Esophagus muscularis mucosa (tissue), 4 donors: ENCODE data around the gene HPX.

ENCODE experiments used
- EP300 ChIP-seq: sonication (generic); formaldehyde crosslinking; IDR thresholded peaks from one replicate; pipeline ENCODE4 v1.6.1; 2017; ENCODE audit warnings: antibody characterized with exemption
- POLR2A ChIP-seq: fragments of 450-650 bp; IDR thresholded peaks from one replicate; pipeline ENCODE4 v1.6.1; 2017; ENCODE audit warnings: antibody characterized with exemption, moderate library complexity, mild to moderate bottlenecking, low read depth
- POLR2AphosphoS5 ChIP-seq, 2 donors: sonication (generic); formaldehyde crosslinking; IDR thresholded peaks; one replicate each; pipeline ENCODE4 v1.6.1; 2017; ENCODE audit warnings: antibody characterized with exemption in 2 of 2
- TF ChIP-seq, protein P1 (sequence below), 3 experiments: fragments of 200-600 bp in 2 of 3; fragments of 450-650 bp in 1 of 3; sonication (generic) in 2 of 3; IDR thresholded peaks; one replicate each; pipeline ENCODE4 v1.5.1; 2017 to 2019; ENCODE audit warnings: antibody characterized with exemption in 3 of 3, mild to moderate bottlenecking in 2 of 3, moderate library complexity in 1 of 3

DNA sequence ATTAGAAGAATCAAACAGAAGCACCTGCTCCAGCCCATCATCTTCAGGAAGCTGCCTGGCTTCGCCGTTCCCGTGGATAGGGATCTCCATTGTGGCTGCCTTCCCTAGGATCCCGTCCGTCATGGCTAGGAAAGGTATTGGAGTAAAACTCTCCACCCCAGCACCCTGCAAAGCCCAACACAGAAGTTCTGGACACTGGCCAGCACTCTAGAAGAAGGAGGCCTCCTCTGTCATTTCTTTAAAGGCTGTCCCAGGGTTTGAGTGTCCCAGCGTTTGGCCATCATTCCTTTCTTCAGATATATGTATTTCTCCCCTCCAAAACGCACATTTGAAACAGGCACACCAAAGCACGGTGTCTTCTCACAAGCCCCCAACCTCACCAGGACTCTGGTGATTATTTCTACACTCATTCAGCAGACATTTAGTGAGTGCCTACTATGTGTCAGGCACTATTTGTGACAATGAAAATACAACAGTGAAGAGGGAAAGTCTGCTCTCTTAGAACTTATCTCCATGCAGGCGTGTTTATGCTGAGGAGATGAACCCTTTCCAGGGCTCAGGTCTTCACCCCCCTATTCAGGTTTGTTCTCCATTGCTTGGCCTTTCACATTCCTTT is 39.6 kb upstream of the HPX start:
- TF ChIP-seq POLR2AphosphoS5 (IDR thresholded peaks at IDR 0.05) (no peak), POLR2A (no peak), EP300 (no peak)
- TF ChIP-seq, protein P1, sequence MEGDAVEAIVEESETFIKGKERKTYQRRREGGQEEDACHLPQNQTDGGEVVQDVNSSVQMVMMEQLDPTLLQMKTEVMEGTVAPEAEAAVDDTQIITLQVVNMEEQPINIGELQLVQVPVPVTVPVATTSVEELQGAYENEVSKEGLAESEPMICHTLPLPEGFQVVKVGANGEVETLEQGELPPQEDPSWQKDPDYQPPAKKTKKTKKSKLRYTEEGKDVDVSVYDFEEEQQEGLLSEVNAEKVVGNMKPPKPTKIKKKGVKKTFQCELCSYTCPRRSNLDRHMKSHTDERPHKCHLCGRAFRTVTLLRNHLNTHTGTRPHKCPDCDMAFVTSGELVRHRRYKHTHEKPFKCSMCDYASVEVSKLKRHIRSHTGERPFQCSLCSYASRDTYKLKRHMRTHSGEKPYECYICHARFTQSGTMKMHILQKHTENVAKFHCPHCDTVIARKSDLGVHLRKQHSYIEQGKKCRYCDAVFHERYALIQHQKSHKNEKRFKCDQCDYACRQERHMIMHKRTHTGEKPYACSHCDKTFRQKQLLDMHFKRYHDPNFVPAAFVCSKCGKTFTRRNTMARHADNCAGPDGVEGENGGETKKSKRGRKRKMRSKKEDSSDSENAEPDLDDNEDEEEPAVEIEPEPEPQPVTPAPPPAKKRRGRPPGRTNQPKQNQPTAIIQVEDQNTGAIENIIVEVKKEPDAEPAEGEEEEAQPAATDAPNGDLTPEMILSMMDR (IDR thresholded peaks at IDR 0.05) = no peak
